CD4-positive, alpha-beta T cell treated with Interleukin-15 for 4 hours (primary cell): ENCODE data around the gene HNRNPA3.
A peak's percentile ranks its signal among the peaks of the same experiment; 100 is the strongest.
"Not testable (repeated sequence)": the region's sequence is repeated elsewhere in the genome, so short reads cannot be mapped to it uniquely, and the experiment has no call there.

ENCODE experiments used
- DNase-seq: peaks from one replicate; pipeline ENCODE4 v3.0.0-alpha.2; 2020; ENCODE audit warnings: low spot score

The HNRNPA3 gene

DNA sequence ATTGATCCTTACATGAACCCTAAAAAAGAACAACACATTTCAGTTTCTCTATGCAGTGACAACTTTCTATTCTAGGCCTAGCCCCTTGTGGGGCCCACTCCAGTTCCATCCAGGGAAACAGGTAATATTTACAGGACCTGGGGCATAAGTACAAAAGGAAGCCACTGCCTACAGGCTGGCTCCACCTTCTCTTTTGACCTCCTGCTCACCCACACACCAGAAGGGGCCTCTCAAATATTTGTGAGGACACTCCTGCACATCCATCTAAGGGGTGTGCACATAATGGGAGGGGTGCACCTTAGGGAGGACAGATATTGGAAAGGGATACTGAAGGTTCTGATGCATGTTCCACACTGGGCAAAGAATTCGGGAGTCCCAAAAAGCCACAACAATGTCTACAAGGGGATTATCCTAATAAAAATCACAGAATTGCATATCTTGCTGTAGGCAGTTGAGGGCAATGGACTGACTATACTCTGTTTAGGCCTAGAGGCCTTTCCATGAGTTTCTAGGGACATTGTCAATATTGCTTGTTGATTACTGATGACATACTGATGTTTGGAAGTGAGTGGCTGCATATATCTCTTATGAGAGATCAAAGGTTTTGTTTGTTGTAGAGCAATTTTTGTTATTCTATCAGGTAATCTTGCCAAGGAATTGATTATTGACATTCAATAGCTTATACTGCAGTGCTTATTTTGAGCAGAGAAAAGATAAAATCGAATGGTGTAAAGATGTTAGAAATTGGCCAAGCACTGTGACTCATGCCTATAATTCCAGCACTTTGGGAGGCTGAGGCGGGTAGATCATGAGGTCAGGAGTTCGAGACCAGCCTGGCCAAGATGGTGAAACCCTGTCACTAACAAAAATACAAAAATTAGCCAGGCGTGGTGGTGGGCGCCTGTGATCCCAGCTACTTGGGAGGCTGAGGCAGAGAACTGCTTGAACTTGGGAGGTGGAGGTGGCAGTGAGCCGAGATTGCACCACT, 23.8 kb upstream of the HNRNPA3 start:
- no peak for DNase-seq

DNA sequence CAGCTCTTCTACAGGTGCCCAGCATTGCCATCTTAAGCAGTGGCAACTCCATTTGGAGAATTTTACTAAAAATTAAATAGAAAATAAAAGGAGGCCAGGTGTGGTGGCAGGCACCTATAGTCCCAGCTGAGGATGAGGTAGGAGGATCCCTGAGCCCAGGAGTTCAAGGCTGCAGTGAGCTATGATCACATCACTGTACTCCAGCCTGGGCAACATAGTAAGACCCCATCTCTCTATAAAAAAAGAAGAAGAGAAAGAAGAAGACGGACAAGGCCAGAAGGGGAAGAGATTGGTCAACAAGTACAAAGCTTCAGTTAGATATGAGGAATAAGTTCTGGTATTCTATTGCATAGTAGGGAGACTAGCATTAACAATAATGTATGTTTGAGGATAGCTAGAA, 21.7 kb upstream of the HNRNPA3 start:
- DNase-seq: no peak

DNA sequence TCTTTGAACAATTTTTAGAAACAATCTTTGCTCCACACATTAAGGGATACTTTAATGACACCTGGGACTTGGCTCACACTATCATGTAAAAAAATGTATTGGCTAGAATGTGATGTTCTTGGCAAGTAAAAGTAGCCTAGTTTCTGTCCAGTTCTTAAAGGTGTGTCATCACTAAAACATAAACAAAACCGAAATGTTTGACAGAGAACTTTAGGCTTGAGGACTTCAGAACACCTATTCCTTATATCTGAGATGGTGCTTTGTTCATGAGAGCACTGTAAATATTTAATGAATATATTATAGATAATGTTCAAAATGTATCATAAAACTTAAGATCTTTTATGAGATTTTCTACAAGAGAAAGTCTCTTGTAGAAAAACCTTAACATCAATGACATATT, 19.8 kb upstream of the HNRNPA3 start:
- DNase-seq: no peak

DNA sequence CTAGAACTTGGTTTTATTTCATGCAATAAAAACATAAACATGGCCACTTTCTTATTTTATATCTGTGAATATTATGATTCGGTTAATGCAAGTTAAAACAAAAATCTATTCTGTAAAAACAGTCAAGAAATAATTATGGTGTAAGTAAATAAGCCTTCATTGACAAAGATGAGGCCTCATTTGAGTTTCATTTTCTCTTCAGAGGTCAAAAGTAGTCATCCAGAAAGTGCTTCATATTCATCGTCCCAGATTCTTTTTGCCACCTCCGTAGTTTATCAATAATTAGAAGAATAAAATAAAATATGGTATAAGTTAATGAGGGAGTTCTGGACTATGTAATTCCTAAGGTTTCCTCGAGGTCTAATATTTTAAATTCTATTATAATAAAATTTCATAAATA, 19.4 kb upstream of the HNRNPA3 start:
- DNase-seq: no peak

DNA sequence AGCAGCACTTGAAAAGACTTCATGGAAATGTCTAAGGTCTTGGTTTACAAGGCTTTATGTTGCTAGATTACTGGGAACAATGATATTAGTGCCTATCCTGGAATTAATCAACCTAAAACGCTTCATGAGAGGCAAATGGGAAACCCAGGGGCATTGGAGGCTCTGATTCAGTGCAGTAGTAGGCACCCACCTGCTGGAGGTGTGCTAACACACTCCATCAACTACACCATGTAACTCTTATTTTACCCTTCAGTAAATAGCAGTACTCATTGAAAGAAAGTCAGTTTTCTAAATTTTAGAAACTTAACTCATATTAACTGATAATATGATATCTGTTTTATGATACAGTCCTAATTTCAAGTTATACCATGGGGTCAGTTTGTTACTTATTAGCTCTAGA, 17.4 kb upstream of the HNRNPA3 start:
- DNase-seq: no peak

DNA sequence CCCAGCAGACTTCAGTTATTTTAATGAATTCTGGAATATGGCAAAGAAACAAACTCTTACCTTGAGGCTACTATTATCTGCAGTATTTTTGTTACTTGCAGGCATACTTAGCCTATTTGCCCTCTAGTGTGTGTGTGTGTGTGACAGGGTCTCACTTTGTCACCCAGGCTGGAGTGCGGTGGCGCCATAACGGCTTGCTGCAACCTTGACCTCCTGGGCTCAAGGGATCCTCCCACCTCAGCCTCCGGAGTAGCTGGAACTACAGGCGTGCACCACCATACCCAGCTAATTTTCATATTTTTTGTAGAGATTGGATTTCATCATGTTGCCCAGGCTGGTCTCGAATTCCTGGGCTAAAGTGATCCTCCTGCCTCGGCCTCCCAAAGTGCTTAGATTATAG, 12.2 kb upstream of the HNRNPA3 start:
- not testable (repeated sequence) for DNase-seq

DNA sequence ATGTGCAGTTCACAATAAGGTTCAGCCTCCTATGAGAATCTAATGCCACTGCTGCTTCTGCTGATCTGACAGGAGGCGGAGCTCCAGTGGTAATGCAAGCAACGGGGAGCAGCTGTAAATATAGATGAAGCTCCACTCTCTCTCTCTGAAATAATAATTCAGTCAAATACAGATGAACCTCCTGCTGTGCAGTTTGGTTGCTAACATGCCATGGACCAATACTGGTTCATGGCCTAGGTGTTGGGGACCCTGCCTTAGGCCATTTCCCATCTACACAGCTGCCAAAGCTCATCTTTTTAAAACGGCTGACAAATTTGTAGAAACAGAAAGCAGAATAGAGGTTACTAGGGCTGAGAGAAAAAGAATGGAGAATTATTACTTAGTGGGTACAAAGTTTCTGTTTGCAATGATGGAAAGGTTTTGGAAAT, 10.7 kb upstream of the HNRNPA3 start:
- DNase-seq: no peak

DNA sequence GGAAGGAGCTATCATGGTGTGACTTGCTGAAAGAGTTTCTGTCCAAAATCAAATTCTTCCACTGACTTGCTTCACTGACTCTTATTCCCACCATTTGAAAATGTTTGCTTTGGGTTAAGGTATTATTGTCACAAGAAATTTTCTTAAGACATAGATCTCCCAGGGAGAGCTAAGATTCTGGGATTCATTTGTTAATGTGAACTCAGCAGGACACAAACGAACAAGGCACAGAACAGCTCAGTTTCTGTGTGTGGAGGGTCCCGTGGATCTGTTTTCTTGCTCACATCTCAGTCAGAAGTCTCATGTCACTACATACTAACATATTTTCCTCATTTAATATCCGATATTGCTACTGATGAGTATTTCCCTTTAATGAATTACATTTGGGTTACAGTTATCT, 8.2 kb upstream of the HNRNPA3 start:
- DNase-seq: no peak

DNA sequence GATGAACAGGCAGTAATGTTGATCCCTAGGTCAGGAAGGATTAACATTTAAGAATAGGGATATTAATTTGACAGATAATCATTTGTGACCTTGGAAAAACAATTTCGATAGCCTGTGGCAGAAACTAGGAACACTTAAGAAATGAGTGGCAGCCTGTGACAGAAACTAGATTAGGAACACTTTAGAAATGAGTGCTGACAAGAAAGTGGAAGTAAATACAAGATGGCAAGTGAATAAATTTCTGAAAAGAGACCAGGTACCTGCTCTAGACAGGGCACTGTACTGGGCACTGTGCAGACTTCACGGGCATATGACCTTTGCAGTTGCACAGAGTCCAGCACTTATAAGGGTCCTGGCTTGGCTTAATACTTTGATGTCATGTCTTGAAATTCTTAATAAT, 5.5 kb upstream of the HNRNPA3 start:
- no peak for DNase-seq

DNA sequence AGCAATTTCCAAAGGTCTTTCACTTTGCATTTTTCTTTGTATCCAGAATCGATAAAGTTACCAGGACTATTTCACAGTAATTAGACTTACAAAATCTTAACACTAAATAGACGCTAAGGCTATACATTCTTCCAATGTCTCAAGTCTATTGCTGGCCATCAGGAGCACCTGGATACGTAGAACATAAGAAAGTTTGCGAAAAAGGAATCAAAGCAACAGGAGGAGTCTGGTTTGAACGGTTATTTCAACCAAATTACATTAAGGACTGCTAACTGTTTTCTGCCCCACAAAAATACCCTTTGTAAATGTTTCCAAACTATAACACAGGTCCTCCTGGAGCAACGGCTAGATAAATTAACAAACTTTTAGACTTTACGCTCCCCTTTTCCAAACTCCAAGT, 1.4 kb upstream of the HNRNPA3 start:
- DNase-seq: no peak

DNA sequence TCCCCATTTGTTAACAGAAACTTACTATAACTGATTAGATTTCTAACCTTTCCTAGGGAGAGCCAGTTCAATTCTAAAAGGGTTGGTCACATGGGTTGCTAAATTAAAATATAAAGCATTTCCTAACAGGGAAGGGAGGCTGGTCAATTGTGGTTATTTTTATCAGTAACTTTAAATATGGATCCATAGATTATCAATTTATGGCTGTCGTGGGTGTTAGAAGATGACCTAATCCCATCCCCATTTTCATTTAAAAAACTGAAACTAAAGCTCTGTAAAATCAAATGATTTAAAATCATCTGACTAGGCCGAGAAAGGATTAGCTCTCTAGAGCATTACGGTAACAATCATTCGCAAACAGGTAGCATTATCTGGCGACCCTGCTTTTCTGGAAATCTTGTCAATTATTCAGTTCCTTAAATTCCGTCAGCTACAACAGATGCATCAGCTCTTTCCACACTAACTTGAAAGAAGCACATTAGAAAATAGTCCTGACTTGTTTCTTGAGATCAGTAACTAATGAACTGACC, 953 bp upstream of the HNRNPA3 start:
- no peak for DNase-seq

DNA sequence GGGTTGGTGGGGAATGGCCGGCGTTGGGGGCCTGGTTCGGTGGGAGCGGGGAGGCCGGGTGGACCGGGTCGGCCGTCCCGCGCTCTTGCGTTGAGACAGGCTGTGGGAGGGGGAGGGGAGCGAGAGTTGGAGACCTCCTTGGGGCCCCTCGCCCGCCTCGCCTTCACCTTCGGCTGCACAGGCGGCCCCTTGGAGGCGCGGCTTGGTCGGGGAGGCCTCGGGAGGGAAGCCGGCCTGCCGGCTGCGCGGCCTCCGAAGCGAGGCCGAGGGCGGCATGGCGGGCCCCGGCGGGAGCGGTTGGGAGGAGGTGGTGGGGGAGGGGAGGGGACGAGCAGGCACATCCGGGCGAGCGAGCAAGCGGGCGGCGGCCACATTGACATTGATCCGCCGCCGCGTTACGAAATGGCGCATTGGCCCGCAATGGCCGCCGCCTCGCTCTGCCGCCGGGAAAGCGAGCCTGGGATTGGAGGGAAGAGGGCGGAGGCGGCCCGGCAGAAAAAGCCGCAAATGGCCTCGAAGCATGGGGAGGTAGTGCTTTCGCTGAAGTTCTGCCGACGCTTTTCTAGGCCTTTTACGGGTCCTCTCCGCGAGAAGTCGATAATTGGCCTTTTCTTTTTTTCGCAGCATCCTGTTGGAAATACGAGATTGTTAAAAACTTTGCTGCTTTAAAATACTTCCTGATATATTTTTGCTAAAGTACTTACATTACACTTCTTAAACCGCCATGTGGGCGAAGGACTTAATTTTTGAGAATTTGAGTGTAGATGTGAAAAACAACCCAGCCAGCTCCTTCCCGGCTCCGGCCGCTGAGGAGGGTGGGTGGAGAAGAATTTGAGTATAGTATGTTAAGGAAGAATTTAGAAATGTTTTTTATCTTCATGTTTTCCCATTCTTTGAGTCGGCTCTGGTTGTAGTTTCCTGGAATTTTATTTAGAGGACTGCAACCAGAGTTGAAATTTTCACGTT, 580 bp downstream of the HNRNPA3 start:
- DNase-seq: peak; percentile 90

DNA sequence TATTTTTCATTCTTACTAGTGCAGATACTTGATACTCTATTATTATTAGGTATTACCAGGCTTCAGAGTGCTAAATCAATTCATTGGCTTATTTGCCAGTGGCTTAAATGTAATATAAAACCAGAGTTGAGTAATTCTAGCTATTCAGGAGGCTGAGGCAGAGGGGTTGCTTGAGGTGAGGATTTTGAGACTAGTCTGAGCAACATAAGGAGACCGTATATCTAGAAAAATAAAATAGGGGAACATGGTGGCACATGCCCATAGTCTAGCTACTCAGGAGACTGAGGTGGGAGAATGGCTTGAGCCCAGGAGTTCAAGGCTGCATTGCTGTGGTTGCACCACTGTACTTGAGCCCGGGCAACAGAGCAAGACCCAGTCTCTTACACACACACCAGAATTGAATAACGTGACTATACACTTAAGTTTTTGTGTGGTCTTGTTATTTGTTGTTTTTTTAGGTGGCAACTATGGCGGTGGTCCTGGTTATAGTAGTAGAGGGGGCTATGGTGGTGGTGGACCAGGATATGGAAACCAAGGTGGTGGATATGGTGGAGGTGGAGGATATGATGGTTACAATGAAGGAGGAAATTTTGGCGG, 4.8 kb downstream of the HNRNPA3 start:
- no peak for DNase-seq

DNA sequence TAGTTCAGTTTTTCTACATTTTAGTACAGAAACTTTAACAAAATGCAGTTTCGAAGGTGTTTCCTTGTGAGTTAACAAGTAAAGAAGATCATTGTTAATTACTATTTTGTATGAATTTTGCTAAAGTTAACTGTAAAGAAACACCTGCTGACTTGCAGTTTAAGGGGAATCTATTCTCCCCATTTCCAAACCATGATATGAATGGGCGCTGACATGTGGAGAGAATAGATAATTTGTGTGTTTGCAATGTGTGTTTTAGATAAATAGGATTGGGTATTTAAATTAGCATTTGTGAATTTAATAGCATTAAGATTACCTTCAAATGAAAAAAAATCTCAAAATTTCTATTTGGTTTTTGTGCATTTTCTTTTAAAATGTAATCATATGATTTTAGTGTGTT, 7.2 kb downstream of the HNRNPA3 start:
- not testable (repeated sequence) for DNase-seq

DNA sequence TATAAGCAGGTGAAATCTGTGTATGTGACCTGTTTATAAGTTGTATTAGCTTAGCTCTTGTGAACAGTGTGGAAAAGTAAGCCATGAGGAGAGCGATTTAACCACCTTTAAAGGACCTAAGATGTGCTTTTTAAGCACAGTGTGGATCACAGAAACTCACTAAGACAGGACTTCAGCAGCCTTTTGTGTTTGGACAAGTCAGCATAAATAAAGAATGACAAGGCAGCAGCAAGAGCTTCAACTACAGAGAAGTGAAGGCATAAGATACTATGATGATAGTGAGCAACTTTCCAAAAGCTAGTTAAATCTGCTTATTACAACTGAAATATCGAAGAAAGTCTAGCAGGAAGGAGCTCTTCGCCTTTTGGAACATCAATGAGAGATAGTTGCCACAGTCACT, 8.9 kb downstream of the HNRNPA3 start:
- DNase-seq: no peak

DNA sequence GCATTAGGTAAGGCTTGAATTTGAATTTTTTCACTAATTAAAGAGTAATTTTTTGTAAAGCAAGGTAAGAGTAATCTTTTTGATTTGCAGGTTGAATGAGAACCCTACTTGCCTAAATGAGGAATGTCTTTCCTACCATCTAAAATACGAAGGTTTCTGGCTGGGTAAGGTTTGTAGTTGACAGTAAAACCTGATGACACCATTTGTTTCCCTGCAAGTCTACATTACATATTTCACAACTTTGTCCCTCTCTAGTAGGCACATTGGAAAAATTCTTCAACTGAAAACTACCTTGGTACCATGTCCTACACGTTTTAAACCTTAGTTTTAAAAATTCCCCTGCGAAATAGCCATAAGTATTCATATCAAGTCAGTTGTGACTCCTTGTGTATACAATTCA, 9.4 kb downstream of the HNRNPA3 start:
- DNase-seq: no peak

DNA sequence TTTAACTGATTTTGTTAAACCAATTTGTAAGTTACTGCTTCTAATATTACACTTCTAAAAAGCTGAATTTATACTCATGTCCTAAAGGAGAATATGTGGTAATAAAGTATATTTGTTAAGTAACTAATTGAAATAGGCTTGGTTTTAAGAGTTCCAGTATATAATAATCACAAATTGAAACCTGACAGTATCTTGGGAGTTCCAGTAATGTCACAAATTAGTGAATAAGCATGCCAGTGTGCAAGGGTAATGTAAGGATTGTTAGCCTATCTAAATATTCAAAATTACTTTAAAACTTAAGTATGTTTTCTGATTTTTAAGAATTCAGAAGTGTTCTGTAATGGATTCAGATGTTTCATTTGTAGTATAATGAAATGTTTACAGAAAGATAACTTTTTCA, 10.8 kb downstream of the HNRNPA3 start:
- DNase-seq: not testable (repeated sequence)

DNA sequence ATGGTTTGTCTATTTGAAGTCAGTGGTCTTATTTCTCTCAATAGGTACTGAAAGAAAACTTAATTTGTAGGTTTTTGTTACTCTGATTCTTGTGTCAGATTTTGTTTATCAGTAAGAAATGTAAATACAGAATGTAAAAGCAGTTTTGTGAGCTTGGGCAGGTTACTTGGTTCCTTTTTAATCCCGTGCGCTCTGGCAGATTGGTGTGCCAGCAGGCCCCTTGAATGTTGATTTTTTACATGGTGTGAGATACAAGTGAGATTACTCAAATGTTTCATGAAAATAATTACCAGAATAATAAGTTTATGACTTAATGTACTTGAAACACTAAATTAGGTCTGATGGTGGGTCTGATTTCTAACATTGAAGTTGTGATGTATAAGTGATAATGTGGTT, 13.4 kb downstream of the HNRNPA3 start:
- DNase-seq: no peak

DNA sequence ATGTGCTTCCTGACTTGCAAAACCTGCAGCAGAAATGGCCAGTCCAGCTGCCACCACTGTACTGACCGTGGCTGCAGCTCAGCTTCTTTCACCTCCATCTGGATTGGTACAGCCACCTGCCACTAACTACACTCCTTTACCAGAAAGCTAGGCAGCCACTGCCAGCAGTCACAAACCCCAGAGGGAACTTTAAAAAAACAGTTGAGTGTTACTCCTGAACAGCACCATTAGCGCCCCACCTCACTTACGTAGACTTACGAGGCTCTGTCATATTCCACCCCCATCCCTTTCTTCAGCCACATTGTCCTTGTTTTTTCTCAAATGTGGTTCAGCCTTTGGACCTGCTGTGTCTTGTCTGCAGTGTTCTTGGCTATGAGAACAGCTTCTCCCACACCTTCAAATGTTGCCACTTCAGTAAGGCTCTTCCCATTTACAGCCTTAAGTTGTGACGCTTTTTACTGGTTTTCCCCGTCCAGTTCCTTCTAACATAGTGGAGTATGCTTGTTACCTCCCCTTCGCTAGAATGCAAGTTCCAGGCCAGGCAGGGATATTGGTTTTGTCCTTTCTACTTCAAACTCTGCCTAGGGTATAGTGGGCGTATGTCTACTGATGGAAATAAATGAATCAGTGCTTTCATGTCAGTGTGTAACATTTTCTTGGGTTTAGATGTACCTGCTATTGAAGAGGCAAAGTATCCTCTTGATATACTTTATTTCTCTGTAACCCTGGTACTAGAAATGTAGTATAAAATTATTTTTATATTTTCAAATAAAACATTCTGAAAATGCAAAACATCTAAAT, 17.0 kb downstream of the HNRNPA3 start:
- DNase-seq: no peak

DNA sequence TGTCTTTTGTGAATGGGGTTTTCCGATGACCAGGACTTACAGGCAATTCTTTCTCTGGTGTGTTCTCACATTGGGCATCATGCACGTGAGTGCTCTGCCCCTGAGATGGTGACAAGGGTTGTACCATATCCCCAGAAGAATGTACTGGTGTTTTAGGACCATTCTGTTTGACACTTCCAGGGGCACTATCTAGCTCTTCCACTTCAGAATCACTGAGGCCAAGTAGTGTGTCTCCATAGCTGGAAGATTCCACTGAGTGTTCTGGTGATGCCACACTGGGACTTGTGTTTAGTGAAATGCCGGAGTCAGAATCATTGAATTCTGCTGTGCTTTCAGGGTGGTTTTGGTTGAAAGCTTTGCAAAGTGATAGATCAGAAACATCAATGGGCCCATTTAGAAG, 18.7 kb downstream of the HNRNPA3 start:
- no peak for DNase-seq

DNA sequence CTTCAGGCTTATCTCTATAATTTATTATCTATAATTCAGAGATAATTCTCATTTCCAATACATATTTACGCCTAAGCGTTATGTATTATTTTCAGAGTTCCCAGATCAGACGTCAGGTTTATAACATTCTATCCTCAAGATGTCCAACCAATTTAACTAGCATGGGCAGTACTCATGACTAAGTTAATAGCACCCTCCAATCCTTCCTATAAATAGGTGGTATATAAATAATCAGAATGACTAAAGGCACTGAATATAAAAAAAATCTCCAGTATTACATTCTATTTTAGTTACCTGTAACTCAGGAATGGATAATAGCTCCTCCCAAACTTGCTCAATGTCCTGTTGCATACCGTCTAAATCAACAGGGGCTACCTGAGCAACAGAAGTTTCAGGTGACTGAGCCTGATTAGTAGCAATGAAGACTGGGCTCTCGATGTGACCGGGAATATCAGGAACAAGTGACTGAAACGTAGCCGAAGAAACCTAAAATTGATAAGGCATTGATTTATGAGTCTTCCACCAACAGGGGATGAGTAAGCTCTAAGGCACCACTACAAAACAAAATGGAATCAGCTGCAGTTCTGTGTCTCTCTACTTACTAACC, 19.6 kb downstream of the HNRNPA3 start:
- no peak for DNase-seq
